ENCODE data around the gene RAB40B.

The RAB40B gene

DNA sequence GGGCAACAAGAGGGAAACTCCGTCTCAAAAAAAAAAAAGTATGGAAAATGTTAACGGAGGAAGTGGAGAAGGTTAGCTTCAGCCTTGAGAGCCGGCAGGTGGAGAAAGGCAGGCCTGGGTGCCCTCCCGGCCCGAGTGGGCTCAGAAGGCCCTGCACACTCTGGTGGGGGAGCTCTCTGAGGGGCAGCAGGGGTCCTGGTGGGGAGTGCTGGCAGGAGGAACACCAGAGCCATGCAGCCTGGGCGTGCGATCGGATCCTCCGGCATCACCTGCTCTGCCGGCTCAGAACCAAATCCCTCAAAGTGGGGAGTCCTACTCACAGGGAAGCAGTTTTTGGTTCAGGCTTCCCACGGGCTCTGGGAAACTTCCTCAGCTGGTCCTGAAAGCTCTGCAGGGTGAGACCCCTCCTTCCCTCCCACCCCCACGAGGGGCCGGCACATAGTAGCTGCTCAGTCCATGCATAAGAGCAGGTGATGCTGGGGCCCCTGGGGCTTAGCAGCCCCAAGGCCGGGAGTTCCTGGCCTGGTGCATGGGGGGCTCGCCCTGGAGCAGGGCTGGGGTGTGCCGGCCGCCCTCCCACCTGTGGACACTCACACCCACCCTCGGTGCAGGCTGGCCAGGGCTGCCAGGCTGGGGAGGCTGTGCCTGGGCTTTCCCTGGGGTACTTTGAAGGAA is 38.1 kb upstream of the RAB40B start:
- TF ChIP-seq EZH2 (IDR thresholded peaks at IDR 0.05; ENCODE audit: borderline replicate concordance, low read depth, low read length, severe bottlenecking), result no peak
- TF ChIP-seq, protein P1, sequence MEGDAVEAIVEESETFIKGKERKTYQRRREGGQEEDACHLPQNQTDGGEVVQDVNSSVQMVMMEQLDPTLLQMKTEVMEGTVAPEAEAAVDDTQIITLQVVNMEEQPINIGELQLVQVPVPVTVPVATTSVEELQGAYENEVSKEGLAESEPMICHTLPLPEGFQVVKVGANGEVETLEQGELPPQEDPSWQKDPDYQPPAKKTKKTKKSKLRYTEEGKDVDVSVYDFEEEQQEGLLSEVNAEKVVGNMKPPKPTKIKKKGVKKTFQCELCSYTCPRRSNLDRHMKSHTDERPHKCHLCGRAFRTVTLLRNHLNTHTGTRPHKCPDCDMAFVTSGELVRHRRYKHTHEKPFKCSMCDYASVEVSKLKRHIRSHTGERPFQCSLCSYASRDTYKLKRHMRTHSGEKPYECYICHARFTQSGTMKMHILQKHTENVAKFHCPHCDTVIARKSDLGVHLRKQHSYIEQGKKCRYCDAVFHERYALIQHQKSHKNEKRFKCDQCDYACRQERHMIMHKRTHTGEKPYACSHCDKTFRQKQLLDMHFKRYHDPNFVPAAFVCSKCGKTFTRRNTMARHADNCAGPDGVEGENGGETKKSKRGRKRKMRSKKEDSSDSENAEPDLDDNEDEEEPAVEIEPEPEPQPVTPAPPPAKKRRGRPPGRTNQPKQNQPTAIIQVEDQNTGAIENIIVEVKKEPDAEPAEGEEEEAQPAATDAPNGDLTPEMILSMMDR (IDR thresholded peaks at IDR 0.05; ENCODE audit: borderline replicate concordance, extremely low read depth, low read length, poor library complexity, severe bottlenecking), result no peak
- Histone ChIP-seq H3K27me3 (ENCODE audit: insufficient read depth, low read length, poor library complexity) (no peaks in the 10 kb centered on the region), H3K27ac (ENCODE audit: low read length) (no peak overlapping the region), H4K20me1 (ENCODE audit: insufficient read depth, low read length) (no peaks in the 10 kb centered on the region), H3K9me3 (ENCODE audit: insufficient read depth, low read length, severe bottlenecking) (peaks cover 34% of the 10 kb centered on the region), H2AFZ (ENCODE audit: low read depth, low read length) (no peak overlapping the region), H3K4me3 (ENCODE audit: low read depth in 1 of 2, low read length in 2 of 2) (no peak overlapping the region), H3K4me1 (ENCODE audit: insufficient read depth, low read length) (no peaks in the 10 kb centered on the region), H3K79me2 (ENCODE audit: insufficient read depth, low read length) (no peaks in the 10 kb centered on the region), H3K9ac (ENCODE audit: low read depth, low read length) (no peak overlapping the region), H3K4me2 (ENCODE audit: insufficient read depth, low read length) (no peak overlapping the region), H3K36me3 (ENCODE audit: insufficient read depth, low read length) (peaks cover 40% of the 10 kb centered on the region)
- ATAC-seq (ENCODE audit: insufficient read depth, low read depth) (no peak), DNase-seq (no peak)

DNA sequence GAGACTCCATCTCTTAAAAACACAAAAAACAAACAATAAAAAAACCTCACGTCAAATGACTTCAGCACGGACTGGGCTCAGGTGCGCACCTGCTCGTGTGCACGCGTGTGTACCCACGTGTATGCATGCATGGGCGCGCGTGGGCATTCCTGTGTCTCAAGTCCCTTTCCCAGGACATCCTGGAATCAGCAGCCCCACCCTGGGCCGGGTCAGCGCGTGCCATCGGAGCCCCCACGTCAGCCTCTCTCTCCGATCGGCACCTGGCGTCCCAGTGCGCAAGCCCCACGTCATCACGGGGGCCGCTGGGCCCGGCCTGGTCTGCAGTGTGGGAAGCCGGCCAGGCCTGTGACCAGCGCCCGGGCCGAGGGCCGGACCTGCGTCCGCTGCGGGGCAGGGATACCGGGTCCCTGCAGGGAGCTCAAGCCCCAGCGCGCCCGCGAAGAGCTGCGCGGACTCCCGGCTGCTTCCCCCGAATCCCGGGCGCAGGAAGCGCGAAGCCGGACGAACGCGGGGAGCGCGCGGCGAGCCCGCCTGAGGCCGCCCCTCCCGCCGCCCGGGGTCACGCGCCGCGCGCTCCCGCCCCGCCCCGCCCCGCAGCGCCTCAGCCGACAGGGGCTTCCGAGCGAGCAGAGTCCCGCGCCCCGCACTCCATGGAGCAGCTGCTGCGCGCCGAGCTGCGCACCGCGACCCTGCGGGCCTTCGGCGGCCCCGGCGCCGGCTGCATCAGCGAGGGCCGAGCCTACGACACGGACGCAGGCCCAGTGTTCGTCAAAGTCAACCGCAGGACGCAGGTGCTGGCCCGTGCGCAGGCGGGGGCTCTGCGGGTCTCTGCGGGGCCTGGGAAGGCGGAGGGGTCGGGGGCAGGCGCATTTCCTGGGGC is 36.7 kb upstream of the RAB40B start, which contains the start of gene FN3K:
TSS of gene FN3K (plus strand) at position 629 of the 880 bp plus-strand sequence. CDS start at position 651, 22 bp downstream.
- ATAC-seq (ENCODE audit: insufficient read depth, low read depth) (no peak), DNase-seq (no peak)
- Histone ChIP-seq H3K9ac (ENCODE audit: low read depth, low read length) (no peak within 1 kb of the TSS), H3K27me3 (ENCODE audit: insufficient read depth, low read length, poor library complexity) (no peaks in the 10 kb centered on the region), H3K79me2 (ENCODE audit: insufficient read depth, low read length) (no peaks in the 10 kb centered on the region), H3K36me3 (ENCODE audit: insufficient read depth, low read length) (peaks cover 37% of the 10 kb centered on the region), H3K27ac (ENCODE audit: low read length) (no peak within 1 kb of the TSS), H2AFZ (ENCODE audit: low read depth, low read length) (no peak within 1 kb of the TSS), H3K4me3 (ENCODE audit: low read depth in 1 of 2, low read length in 2 of 2) (no peak within 1 kb of the TSS), H3K4me2 (ENCODE audit: insufficient read depth, low read length) (no peak within 1 kb of the TSS), H4K20me1 (ENCODE audit: insufficient read depth, low read length) (no peaks in the 10 kb centered on the region), H3K4me1 (ENCODE audit: insufficient read depth, low read length) (no peaks in the 10 kb centered on the region), H3K9me3 (ENCODE audit: insufficient read depth, low read length, severe bottlenecking) (peaks cover 21% of the 10 kb centered on the region)
- TF ChIP-seq, protein P1 (IDR thresholded peaks at IDR 0.05; ENCODE audit: borderline replicate concordance, extremely low read depth, low read length, poor library complexity, severe bottlenecking), result no peak
- TF ChIP-seq EZH2 (IDR thresholded peaks at IDR 0.05; ENCODE audit: borderline replicate concordance, low read depth, low read length, severe bottlenecking), result no peak

DNA sequence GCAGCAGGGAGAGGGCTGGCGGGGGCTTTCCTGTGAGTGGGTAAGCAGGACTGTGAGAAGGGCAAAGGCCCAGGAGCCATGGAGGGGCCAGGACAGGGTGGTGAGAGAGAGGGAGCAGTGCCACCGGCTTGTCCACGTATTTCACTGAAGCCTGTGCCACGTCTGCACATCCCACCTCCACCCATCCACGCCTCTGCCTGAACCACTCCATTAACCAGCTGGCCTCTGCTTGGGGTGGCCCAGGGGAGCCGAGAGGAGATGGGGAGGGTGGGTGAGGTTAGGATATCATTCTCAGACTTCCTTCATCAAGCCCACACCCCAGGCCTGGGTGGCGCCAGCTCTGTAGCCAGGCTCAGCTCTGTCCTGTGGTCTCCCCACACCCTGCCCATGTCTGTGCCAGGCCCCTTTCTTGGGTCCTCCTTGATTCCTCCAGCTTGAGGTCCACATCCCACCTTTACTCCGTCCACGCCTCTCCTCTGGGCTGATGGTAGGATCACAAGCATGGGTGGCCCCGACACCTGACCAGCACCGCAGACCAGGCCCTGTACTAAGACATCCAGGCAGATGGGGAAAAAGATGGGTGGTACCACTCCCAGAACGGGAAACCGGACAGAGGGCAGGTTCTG is 33.7 kb upstream of the RAB40B start:
- no peak overlapping the region for H3K9ac ChIP-seq (ENCODE audit: low read depth, low read length)
- H3K27ac ChIP-seq (ENCODE audit: low read length), result no peak overlapping the region
- DNase-seq (no peak), ATAC-seq (ENCODE audit: insufficient read depth, low read depth) (no peak)
- H3K36me3 ChIP-seq (ENCODE audit: insufficient read depth, low read length), result peaks cover 51% of the 10 kb centered on the region
- H3K4me1 ChIP-seq (ENCODE audit: insufficient read depth, low read length), result no peaks in the 10 kb centered on the region
- TF ChIP-seq EZH2 (IDR thresholded peaks at IDR 0.05; ENCODE audit: borderline replicate concordance, low read depth, low read length, severe bottlenecking), result no peak
- TF ChIP-seq, protein P1 (IDR thresholded peaks at IDR 0.05; ENCODE audit: borderline replicate concordance, extremely low read depth, low read length, poor library complexity, severe bottlenecking), result no peak
- no peak overlapping the region for H3K4me3 ChIP-seq (ENCODE audit: low read depth in 1 of 2, low read length in 2 of 2)
- H3K27me3 ChIP-seq (ENCODE audit: insufficient read depth, low read length, poor library complexity), result no peaks in the 10 kb centered on the region
- H3K79me2 ChIP-seq (ENCODE audit: insufficient read depth, low read length), result no peaks in the 10 kb centered on the region
- H4K20me1 ChIP-seq (ENCODE audit: insufficient read depth, low read length), result no peaks in the 10 kb centered on the region
- no peak overlapping the region for H3K4me2 ChIP-seq (ENCODE audit: insufficient read depth, low read length)
- no peak overlapping the region for H2AFZ ChIP-seq (ENCODE audit: low read depth, low read length)
- H3K9me3 ChIP-seq (ENCODE audit: insufficient read depth, low read length, severe bottlenecking), result peaks cover 18% of the 10 kb centered on the region
